Activated gamma-delta T cell treated with anti-CD3 and anti-CD28 coated beads, Interleukin-2, amount 50 U/mL, for 16 hours (primary cell): ENCODE measurements around the gene MAGI1.

ENCODE experiments used
- DNase-seq: peaks from one replicate; pipeline ENCODE4 v3.0.0-alpha.2; 2020; ENCODE audit warnings: low read depth

Gene MAGI1

GRCh38 chr3:65944252-65944651 is 94.5 kb downstream of the MAGI1 start:
- DNase-seq, result no peak

- DNase-seq, result no peak
These were observed 98.9 kb downstream of the MAGI1 start for GRCh38 chr3:65939801-65940246.

GRCh38 chr3:65939184-65939583 is 99.5 kb downstream of the MAGI1 start:
- no peak for DNase-seq

GRCh38 chr3:65938676-65939075 is 100.0 kb downstream of the MAGI1 start:
- no peak for DNase-seq

- DNase-seq, result no peak
These were observed 100.6 kb downstream of the MAGI1 start for GRCh38 chr3:65938147-65938546.

- no peak for DNase-seq
These were observed 101.6 kb downstream of the MAGI1 start for GRCh38 chr3:65936908-65937638.

- no peak for DNase-seq
These were observed 103.0 kb downstream of the MAGI1 start for GRCh38 chr3:65935724-65936123.

- DNase-seq, result no peak
These were observed 108.1 kb downstream of the MAGI1 start for GRCh38 chr3:65930648-65931047.

- DNase-seq, result no peak
These were observed 110.6 kb downstream of the MAGI1 start for GRCh38 chr3:65928110-65928509.

GRCh38 chr3:65927576-65927975 is 111.1 kb downstream of the MAGI1 start:
- DNase-seq, result no peak

GRCh38 chr3:65925254-65925954 is 113.3 kb downstream of the MAGI1 start:
- no peak for DNase-seq

- no peak for DNase-seq
These were observed 114.0 kb downstream of the MAGI1 start for GRCh38 chr3:65924762-65925161.

- no peak for DNase-seq
These were observed 116.3 kb downstream of the MAGI1 start for GRCh38 chr3:65922441-65922840.

GRCh38 chr3:65919826-65920225 is 118.9 kb downstream of the MAGI1 start:
- DNase-seq, result no peak

- no peak for DNase-seq
These were observed 123.2 kb downstream of the MAGI1 start for GRCh38 chr3:65915477-65915876.

- DNase-seq, result no peak
These were observed 123.9 kb downstream of the MAGI1 start for GRCh38 chr3:65914740-65915367.

GRCh38 chr3:65914032-65914739 is 124.5 kb downstream of the MAGI1 start:
- no peak for DNase-seq

GRCh38 chr3:65912647-65913046 is 126.1 kb downstream of the MAGI1 start:
- DNase-seq, result no peak

GRCh38 chr3:65908588-65908987 is 130.1 kb downstream of the MAGI1 start:
- no peak for DNase-seq

- DNase-seq, result no peak
These were observed 131.2 kb downstream of the MAGI1 start for GRCh38 chr3:65907232-65908130.

- no peak for DNase-seq
These were observed 132.9 kb downstream of the MAGI1 start for GRCh38 chr3:65905771-65906170.
